Dermis microvascular lymphatic vessel endothelial cell (primary cell): ENCODE measurements around the gene ABTB1. TPM values are rescaled to one million over a fixed set of nuclear protein-coding genes. Genes with fewer than 3 reads are reported as not detected.
"Not testable (repeated sequence)": the region's sequence is repeated elsewhere in the genome, so short reads cannot be mapped to it uniquely, and the experiment has no call there.

Experiments
- DNase-seq, 2 donors: peaks; one replicate each; pipeline versions ENCODE4 v3.0.0 to v3.0.0-alpha.2; 2010; ENCODE audit warnings: low read depth in 2 of 2
- total RNA-seq: library from RNA; depleted of rRNA; stranded (reverse); fragments of >200 nt; gene quantifications from 2 replicates; pipeline ENCODE4 v1.2.1, GENCODE V29; 2014

The ABTB1 gene
- total RNA-seq, 1 donor from 2014 or later: 7.2 TPM

DNA sequence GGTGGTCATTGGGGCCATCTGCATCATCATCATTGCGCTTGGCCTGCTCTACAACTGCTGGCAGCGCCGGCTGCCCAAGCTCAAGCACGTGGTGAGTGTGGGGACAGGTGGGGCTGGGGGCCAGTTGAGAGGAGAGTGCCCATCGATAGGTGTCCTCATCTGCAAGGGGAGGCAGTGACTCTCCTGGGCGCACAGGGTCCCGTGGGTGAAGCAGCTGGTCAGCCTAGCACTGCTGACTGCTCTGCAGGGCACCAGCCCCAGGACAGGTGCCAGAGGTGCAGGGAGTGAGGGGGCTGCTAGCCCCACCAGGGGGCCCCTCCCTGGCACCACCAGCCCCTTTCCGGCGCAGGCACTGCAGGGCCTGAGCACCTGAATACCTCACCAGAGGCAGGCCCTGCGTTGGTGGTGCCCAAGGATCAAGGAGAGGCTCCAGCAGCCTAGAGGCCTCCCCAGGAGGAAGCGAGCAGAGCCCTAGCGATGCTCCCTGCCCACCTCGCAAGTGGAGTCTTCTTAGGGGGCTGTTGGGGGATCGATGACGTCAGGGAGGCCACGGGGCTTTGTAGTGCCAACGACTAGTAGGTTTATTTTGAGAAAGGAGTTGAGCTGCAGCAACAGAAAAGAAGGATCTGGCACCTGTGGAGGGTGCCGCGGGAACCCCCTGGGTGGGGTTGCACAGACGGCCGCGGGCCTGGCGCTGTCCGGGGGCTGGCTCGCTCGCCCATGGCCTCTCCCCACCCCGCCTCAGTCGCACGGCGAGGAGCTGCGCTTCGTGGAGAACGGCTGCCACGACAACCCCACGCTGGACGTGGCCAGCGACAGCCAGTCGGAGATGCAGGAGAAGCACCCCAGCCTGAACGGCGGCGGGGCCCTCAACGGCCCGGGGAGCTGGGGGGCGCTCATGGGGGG is 976 bp upstream of the ABTB1 start:
- DNase-seq: no peak

DNA sequence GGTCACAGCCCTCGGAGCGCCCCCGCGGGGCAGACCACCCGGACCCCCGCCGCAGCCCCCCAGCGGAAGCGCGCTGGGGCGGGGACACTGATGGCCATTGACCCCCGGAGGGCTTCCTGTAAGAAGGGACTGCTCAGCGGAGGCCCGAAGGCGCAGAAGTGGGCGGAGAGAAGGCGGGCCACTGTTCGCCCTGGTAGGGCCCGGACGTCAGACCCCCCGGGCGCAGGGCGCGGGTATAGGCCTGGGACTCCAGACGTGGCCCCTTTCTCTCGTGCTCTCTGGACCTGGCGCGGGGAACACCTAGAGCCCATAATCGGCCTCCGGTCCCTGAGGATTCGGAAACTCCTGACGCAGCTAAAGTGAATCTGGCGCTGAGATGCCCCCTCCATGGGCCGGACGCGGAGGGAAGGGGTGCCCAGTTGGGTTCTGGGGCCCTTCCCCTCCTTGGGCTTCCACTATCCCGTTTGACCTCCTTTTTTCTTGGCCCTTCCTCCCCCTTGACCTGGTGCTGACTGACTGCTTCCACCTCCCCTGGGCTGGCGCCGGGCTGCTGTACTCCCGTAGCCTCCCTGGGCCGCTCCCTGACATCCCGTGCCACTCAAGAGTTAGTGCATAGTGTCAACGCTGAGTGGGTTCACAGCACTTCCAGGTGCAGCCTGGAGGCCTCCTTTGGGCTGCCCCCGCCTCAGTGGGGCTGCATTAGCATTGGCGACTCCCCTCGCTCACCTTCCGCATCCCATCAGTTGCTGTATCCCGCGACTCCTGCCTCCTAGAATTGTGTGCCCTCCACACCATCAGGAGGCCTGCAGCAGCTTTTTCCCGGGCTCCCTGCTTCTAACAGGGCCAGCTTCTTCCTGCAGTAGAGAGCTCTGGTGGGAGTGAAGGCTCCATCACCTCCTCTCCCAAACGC is 694 bp downstream of the ABTB1 start:
- peak in 1 of 2 donors; percentile 43 for DNase-seq

DNA sequence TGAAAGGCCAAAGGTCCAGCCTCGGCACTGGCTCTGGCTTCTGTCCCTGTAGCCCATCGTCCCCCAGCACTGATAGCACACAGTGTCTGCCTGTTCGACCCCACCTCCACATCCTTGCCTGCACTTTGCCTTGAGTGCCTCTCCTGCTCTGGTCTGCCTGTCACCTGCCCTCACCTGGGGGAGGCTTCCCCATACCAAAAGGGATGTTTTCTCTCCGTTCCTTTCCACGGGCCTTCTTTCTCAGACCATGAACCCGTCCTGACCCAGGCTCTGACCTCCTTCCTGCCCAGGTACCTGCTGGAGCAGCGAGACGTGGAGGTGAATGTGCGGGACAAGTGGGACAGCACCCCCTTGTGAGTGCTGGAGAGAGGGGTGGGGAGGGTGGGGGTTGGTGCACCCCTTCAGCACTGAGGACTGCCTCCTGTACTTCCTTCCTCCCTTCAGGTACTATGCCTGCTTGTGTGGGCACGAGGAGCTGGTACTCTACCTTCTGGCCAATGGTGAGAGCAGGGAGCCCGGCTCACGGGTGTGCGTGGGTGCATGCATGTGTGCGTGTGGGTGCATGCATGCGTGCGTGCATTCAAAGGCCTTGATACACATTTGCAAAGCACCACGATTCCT is 1.5 kb downstream of the ABTB1 start:
- no peak for DNase-seq

DNA sequence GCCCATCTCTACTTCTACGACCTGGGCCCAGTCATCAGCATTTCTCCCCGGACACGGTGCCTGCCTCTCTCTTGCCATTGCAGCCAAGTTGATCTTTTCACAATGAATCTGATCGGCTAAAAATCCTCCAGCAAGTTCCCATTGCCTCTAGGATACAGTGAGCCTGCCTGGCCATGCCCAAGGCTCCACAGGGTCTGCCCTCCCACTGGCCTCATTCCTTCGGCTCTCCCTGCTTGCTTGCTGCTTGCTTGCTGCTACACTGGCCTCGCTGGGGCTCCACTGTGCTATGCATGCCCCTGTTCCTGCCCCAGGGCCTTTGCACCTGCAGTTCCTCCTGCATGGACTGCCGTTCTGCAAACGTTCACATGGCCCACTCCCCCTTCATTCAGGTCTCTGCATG is 2.0 kb downstream of the ABTB1 start:
- DNase-seq: no peak

DNA sequence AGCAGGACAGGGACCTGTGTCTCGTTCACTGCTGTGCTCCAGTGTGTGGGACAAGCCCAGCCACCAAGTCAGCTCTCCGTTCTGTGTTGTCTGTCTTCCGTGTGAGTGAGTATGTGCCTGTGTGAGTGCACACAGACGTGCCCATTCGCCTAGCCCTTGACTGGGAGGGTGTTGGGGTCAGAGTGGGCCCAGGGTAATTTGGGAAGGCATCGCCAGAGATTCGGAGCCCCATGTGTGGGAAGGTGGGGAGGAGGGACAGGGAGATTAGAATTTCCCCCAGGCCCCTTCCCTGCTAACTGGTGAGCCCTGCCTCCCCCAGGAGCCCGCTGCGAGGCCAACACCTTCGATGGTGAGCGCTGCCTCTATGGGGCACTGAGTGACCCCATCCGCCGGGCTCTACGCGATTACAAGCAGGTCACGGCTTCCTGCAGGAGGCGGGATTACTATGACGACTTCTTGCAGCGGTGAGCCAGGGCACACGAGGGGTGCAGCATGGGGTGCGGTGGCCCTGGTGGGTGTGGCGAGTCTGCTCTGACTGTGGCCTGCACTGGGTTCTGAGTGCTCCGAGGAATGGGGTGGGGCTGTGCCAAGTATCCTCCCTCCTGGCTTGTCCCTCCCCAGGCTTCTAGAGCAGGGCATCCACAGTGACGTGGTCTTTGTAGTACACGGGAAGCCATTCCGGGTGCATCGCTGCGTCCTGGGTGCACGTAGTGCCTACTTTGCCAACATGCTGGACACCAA is 3.1 kb downstream of the ABTB1 start:
- DNase-seq: no peak

DNA sequence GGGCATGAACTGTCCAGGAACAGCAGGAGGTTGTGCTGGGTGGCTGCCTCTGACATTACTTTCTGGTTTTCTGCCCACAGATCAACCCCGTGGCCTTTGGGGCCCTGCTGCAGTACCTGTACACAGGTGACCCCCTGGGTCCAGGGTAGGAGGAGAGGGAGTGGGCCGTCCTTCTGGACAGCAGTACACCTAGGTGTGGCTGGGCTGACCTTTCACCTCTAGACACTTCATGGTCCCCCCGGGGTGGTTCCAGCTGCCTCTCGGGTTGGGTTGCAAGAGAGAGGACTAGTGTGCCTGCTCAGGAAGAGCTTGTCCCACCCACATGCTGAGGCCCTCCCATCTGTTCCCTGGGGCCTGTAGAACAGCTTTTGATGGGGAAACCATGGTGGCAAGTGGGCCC is 3.7 kb downstream of the ABTB1 start:
- no peak for DNase-seq

DNA sequence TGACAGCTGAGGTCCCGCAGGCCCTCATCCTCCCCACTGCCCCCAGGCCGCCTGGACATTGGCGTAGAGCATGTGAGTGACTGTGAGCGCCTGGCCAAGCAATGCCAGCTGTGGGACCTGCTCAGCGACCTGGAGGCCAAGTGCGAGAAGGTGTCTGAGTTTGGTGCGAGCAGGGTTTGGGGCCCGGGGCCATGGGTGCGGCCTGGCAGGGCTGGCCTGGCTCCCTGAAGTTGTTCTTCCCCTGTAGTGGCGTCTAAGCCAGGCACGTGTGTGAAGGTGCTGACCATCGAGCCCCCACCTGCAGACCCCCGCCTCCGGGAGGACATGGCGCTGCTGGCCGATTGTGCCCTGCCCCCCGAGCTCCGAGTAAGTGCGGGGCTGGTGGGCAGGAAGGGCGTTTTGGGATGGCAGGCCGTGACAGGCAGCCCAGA is 4.2 kb downstream of the ABTB1 start:
- no peak for DNase-seq

DNA sequence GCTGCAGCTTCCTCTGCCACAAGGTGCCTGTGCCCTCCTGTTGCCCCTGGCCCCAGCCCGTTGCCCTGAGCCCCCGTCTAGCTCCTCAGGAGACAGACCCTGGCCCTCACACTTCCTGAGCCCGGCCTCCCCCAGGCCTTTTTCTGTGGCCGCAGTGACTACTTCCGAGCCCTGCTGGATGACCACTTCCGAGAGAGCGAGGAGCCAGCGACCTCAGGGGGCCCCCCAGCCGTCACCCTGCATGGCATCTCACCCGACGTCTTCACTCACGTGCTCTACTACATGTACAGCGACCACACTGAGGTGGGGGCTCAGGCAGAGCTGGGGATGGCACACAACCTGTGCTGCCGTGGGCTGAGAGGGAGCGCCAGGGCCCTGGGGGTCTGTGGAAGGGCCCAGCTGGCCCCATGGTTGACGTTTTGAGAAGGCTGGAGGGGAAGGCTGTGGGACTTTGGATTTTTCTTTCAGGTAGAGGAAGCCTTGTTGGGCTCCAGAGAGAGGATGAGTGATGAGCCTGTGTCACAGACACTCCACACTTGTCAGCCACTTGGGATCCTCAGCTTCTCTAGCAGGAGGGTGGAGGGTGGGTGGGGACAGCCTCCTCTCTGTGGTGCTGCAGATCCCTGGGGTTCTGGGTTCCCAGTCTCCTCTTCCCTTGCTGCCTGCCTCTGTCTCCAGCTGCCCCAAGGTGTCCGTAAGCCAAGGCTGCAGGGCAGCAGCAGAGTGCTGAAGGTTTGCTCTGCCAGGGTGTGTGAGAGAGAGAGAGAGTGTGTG is 5.0 kb downstream of the ABTB1 start:
- DNase-seq: no peak

DNA sequence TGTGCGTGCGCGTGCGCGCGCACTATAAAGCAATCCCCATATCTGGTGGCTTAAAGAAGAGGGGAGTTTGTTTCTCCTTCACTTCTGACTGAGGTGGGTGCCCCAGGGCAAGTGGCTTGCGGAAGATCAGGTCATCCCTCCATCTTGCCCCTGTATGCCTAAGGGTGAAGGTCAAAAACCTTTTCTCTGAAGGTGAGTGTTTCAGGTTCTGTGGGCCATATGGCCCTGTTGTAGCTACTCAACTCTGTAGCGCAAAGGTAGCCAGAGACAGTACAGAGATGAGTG is 5.5 kb downstream of the ABTB1 start:
- no peak for DNase-seq

DNA sequence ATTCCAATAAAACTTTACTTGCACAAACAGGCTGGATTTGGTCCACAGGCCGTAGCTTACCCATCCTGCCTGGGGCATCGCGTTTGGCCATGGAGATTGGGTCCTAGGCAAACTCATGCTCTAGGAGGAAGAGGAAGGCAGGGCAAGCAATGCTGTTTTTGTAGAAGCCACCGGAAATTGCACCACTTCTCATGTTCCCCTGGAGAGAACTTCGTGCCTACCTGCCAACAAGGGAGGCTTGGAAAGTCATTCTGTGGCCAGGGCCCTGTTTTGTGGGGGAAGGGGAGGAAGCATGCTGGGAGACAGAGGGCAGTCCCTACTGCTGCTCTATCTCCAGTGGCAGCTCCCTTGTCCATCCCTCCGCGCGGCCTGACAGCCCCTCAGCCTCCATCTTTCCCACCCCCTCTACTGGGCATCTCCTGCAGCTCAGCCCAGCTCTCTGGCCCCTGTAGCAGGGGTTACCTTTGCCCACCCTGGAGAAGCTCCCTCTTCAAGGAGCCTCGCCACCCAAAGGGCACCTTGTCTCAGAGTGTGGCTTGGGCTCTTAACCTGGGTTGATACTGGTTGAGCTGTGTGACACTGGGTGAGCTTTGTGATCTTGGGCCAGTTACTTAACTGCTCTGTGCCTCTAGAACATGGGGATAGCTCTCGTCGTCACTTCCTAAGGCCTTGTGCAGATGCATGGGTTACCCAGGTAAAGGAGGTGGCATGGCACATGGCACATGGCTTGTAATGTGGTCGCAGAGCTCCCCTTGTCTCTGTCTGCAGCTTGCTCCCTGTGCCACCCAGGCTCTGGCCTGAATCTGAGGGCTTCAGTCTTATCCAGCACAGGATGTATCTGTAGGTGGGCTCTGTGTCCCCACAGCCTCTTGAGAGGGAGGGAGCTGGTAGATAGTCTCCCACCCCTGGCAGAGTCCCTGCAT is 6.1 kb downstream of the ABTB1 start:
- no peak for DNase-seq

DNA sequence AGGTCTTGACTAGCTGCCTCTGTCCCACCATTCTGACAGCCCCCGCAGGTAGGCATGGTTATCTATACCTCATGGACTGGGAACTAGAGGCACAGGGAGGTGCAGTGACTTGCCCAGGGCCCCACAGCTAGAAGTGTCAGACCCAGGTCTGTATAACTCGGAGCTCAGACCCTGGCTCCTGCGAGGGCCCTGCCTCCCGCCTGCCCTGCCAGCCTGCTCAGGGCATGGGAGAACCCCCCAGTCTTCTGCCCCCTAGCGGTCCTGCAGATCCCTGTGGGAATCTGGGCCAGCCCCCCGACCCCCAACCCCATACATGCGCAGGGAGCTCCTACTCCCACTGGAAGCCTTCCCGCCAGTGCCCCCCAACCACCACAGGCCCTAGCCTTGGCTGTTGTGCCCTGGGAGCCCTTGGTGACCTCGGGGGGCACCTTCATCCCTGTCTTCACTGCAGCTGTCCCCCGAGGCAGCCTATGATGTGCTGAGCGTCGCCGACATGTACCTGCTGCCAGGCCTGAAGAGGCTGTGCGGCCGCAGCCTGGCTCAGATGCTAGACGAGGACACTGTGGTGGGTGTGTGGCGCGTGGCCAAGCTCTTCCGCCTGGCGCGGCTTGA is 6.9 kb downstream of the ABTB1 start:
- DNase-seq: no peak

DNA sequence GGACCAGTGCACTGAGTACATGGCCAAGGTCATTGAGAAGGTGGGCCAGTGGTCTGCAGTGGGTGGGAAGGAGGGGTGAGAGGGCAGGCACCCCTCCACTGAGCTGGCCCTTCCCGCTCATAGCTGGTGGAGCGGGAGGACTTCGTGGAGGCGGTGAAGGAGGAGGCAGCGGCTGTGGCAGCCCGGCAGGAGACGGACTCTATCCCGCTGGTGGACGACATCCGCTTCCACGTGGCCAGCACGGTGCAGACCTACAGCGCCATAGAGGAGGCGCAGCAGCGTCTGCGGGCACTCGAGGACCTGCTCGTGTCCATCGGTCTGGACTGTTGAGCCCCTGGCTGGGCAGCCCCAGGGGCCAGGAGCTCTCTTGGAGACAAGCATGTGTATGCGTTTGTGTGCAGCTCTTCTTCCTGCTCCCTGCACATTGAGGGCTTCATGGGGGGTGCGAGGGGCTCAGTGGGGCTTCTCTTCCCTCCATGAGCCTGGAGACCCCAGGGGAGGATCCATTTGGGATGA is 7.5 kb downstream of the ABTB1 start:
- no peak for DNase-seq

DNA sequence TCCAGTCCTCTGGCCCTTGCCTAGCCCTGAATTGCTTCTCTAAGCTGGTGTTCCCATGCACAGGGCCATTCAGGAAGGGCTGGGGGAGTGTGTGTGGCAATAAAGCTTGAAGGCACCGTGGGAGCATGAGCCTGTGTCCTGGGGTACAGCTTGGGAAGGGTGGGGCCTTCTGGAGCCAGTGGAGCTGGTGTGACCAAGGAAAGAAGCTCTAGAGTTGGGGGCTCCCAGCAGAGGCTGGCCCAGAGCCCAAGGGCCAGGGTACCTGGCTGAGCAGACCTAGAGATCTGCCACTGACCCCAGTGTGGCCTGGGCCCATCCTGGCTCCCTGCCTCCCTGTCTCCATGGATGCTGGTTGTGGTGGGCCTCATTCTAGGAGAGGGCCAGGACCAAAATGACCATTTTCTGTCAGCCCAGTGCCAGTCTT is 8.1 kb downstream of the ABTB1 start:
- DNase-seq: no peak

DNA sequence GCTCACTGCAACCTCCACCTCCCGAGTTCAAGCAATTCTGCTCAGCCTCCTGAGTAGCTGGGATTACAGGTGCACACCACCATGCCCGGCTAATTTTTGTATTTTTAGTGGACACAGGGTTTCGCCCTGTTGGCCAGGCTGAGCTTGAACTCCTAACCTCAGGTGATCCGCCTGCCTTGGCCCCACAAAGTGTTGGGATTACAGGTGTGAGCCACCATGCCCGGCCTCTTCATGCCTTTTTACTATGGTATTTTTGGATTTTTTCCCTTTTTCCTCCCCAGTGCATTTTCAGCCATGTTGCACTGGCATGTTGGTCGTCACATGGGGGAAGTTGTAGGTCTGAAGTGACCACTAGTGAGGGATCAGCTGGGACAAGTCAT is 9.4 kb downstream of the ABTB1 start:
- DNase-seq: not testable (repeated sequence)

DNA sequence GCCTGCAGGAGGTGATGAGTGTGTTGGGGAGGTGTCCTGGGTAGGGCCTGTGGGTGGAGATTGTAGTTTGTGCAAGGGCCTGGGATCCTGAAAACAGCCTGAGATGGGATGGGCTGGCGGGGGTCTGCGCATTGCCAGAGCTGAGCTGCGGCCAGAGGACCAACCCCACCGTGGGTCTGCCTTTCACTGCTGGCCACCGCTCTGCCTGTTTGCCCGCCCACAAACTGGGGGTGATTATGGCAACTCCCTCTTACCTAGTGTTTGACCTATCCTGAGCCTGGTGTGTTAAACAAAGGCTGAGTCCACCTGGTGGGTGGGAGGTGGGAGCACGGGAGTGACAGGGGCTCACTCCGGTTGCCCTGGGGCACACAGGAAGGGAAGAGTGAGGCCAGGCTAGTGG is 9.8 kb downstream of the ABTB1 start:
- no peak for DNase-seq

DNA sequence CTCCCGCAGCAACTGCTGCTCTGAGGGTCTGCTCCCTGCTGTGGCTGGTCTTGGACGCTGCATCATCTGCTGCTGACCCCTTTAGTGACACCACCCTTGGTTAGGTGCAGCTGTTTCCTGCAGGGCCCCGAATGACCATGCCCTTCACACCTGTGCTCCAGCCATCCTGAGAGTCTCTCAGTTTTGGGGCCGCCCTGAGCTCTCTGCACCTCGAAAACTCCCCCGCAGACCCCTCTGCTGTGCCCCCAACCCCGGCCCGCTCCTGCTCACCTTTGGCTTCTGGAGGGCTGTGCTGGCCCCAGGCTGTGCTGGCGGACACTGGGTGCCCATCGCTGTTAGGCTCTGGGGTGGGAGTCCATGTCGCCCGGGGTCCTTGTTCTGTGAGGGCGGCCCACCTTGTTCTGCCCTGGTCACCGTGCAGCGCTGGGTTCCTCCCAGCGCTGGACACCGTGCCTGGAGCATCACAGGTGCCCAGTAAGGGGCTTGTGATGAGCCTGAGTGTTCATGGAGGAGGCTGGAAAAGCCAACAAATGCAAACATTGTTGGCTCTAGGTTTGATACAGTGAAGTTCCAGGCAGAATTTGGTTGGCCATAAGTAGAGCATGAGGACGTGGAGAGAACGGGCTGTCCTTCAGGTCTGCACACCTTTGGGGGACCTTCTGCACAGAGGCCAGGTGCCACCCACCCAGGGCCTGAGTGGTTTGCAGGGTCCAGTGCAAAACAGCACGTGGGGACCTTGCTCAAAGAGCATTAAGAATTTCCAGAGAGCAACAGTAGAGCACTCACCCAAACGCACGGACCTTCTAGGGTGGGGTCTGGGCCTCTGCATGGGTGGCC is 12.3 kb downstream of the ABTB1 start:
- DNase-seq: no peak

DNA sequence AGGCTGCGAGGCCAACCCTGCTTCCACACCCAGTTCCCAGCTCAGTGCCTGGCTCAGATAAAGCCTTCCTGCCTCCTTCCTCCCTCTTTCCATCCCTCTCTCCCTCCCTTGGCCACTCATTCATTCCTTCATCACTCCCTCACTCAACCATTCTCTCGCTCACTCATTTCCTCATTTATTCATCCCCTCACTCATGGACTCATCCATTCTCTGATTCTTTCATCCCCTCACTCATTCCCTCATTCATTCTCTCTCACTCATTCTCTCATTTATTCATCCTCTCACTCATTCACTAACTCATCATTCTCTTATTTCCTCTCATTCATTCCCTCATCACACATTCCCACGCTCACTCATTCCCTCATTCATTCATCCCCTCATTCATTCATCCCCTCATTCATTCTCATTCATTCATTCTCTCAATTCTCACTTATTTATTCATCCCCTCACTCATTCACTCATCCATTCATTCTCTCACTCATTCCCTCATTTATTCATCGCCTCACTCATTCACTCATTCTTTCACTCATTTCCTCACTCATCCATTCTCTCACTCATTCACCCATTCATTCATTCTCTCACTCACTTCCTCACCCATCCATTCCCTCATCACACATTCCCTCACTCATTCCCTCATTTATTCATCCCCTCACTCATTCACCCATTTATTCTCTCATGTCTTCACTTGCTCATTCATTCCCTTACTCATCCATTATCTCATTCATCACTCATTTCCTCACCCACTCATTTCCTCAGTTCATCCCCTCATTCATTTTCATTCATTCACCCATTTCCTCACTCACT is 13.2 kb downstream of the ABTB1 start:
- DNase-seq: no peak
